Common myeloid progenitor, CD34-positive (primary cell): ENCODE results near the gene RFX5.

Source experiments
- CTCF ChIA-PET: fragments of 350-600 bp; sonication (Branson Sonifier 250); formaldehyde crosslinking; loops from one replicate; lab custom pipeline; 2021; ENCODE audit warnings: antibody characterized with exemption; lab: Charles Lee
- POLR2A ChIA-PET: fragments of 350-600 bp; sonication (Branson Sonifier 250); formaldehyde crosslinking; loops from one replicate; lab custom pipeline; 2021; ENCODE audit warnings: antibody characterized with exemption; lab: Charles Lee
- DNase-seq, 3 donors: peaks; one replicate each; pipeline versions ENCODE4 v3.0.0 to v3.0.0-alpha.2; 2013
- H3K27ac ChIP-seq, 2 experiments: 1 replicate in 1 of 2; 2 replicates in 1 of 2; pipeline ENCODE4 v1.7.0; 2013; ENCODE audit warnings: inconsistent platforms in 2 of 2, low read length in 2 of 2, mild to moderate bottlenecking in 2 of 2, low read depth in 1 of 2, moderate library complexity in 1 of 2; ENCODE audit not compliant: severe bottlenecking in 2 of 2, insufficient read depth in 1 of 2, poor library complexity in 1 of 2
- H3K27me3 ChIP-seq, 5 experiments: replicated peaks in 2 of 5; 1 replicate in 3 of 5; 2 replicates in 2 of 5; pipeline versions ENCODE4 v1.6.1 to v1.7.0; 2013; ENCODE audit warnings: low read length in 4 of 5, mild to moderate bottlenecking in 2 of 5, moderate library complexity in 2 of 5, inconsistent platforms in 1 of 5; ENCODE audit not compliant: insufficient read depth in 5 of 5, control insufficient read depth in 4 of 5
- H3K36me3 ChIP-seq, 4 experiments: 1 replicate in 2 of 4; 2 replicates in 2 of 4; pipeline versions ENCODE4 v1.6.1 to v1.7.0; 2013; ENCODE audit warnings: low read length in 3 of 4, control low read depth in 1 of 4, mild to moderate bottlenecking in 1 of 4; ENCODE audit not compliant: control insufficient read depth in 4 of 4, insufficient read depth in 4 of 4
- H3K4me1 ChIP-seq, 4 experiments: 1 replicate in 3 of 4; 2 replicates in 1 of 4; pipeline versions ENCODE4 v1.6.1 to v1.7.1; 2013; ENCODE audit warnings: low read length in 3 of 4, mild to moderate bottlenecking in 3 of 4, control low read depth in 1 of 4, inconsistent platforms in 1 of 4, moderate library complexity in 1 of 4; ENCODE audit not compliant: control insufficient read depth in 4 of 4, insufficient read depth in 4 of 4; ENCODE audit errors: control extremely low read depth in 1 of 4
- H3K4me3 ChIP-seq, 7 experiments: 1 replicate in 4 of 7; 2 replicates in 3 of 7; pipeline versions ENCODE4 v1.5.1 to v1.7.0; 2013; ENCODE audit warnings: mild to moderate bottlenecking in 7 of 7, low read length in 6 of 7, moderate library complexity in 6 of 7, inconsistent platforms in 2 of 7, low read depth in 2 of 7, control low read depth in 1 of 7; ENCODE audit not compliant: insufficient read depth in 4 of 7, control insufficient read depth in 1 of 7; ENCODE audit errors: extremely low read depth in 1 of 7
- H3K9me3 ChIP-seq, 5 experiments: 1 replicate in 4 of 5; 2 replicates in 1 of 5; pipeline versions ENCODE4 v1.6.1 to v1.7.1; 2013; ENCODE audit warnings: low read length in 4 of 5, mild to moderate bottlenecking in 2 of 5, inconsistent platforms in 1 of 5, low read depth in 1 of 5, moderate library complexity in 1 of 5; ENCODE audit not compliant: control insufficient read depth in 4 of 5, insufficient read depth in 2 of 5; ENCODE audit errors: control extremely low read depth in 1 of 5
- whole genome bisulfite sequencing: methylation state at CpG from one replicate; pipeline ENCODE4 v1.1.5; 2013; ENCODE audit not compliant: insufficient coverage; 5-methylcytosine and 5-hydroxymethylcytosine counted together

The RFX5 gene

GRCh38 chr1:151384584-151384983 lies 37.5 kb upstream of the RFX5 start:
- H3K9me3 ChIP-seq, result peaks cover 0 to 2% (median 0%) of the 10 kb centered on the region in 5 experiments
- ChIA-PET POLR2A (no interaction called here), CTCF (interaction anchor here (1.1 to 2.3 kb wide), 7 partner anchors 10 to 92 kb away, joined by 3 to 8 read pairs (median 5); no protein-coding TSS in a partner anchor)
- no peaks in the 10 kb centered on the region for H3K36me3 ChIP-seq
- no peaks in the 10 kb centered on the region for H3K4me1 ChIP-seq
- no peak for DNase-seq
- no peaks in the 10 kb centered on the region for H3K27me3 ChIP-seq
- no peak overlapping the region for H3K27ac ChIP-seq
- 100% methylated on average over 2 of the region's 3 CpGs for whole genome bisulfite sequencing
- no peak overlapping the region for H3K4me3 ChIP-seq

GRCh38 chr1:151377150-151377884 lies 30.3 kb upstream of the RFX5 start:
- POLR2A ChIA-PET, result no interaction called here
- no peaks in the 10 kb centered on the region for H3K9me3 ChIP-seq
- H3K4me3 ChIP-seq, result no peak overlapping the region
- no peaks in the 10 kb centered on the region for H3K27me3 ChIP-seq
- DNase-seq, result no peak
- H3K27ac ChIP-seq, result no peak overlapping the region
- H3K36me3 ChIP-seq, result no peaks in the 10 kb centered on the region
- 100% methylated on average over 1 of the region's 3 CpGs for WGBS
- CTCF ChIA-PET, result interaction anchor here (0.6 to 1.2 kb wide), 3 partner anchors 22 to 29 kb away, joined by 3 read pairs; partner anchors contain the start of gene PSMB4
- H3K4me1 ChIP-seq, result peaks cover 0 to 6% (median under 1%) of the 10 kb centered on the region in 4 experiments

- no peak overlapping the region for H3K27ac ChIP-seq
- POLR2A ChIA-PET, result no interaction called here
Measured at GRCh38 chr1:151373196-151373595, 26.1 kb upstream of the RFX5 start.

DNA sequence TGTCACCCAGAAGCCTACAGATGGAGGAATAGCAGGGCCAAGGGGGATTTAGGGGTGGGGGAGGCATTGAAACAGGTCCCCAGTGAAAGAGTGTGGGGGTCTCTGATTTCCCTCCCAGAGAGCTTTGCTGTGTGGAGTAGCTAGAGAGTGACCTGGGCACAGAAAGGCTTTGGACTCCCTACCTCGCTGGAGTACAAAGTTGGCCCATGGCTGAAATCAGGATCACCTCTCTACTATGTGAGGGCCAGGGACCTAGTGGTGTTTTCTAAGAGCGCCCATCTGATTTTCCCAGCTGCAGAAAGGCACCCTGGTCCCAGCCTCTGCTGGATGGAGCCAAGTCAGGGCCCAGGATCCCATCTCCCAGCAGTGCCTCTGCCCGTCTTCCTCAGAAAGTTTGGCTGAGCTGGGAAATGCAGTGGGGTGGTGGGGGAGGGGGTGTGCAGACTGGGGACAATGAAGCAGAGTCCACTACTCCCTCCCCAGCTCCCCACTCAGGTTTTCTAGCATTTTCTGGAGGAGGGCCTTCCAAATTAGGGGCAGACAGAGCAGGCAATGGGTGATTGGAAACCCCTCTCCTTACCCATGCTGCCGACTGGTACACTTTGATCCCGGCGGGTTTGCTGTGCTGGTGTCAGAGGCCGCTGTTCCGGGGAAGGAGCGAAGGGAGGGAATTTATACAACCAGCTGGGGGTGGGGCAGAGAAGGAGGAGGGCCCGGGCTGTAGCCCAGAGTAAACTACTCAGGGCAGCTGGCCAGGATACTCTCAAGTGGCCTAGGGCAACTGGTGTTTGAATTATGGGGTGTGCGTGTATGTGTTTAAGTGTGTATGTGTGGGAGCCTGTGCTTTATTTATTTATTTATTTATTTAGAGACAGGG lies 25.2 kb upstream of the RFX5 start, which contains the start of gene SELENBP1:
Gene SELENBP1, minus strand, starts transcription at position 648 of the 877 bp plus-strand sequence. Its CDS starts 64 bp downstream, at position 584.
- ChIA-PET CTCF (interaction anchor here (0.9 to 1.2 kb wide), 3 partner anchors 12 to 32 kb away, joined by 3 to 5 read pairs (median 4); no protein-coding TSS in a partner anchor), POLR2A (interaction anchor here (1.0 kb wide), 1 partner anchor 27 kb away, joined by 3 read pairs; the partner anchor contains the start of gene PSMB4)
- Histone ChIP-seq H3K27me3 (no peaks in the 10 kb centered on the region), H3K4me1 (peaks cover 0 to 27% (median 20%) of the 10 kb centered on the region in 4 experiments), H3K27ac (no peak within 1 kb of the TSS), H3K36me3 (no peaks in the 10 kb centered on the region), H3K4me3 (no peak within 1 kb of the TSS), H3K9me3 (no peaks in the 10 kb centered on the region)
- DNase-seq, result no peak
- 92% methylated on average over 8 of the region's 11 CpGs for WGBS

More at GRCh38 chr1:151373196-151373595, 26.1 kb upstream of the RFX5 start:
- WGBS, result 100% methylated on average over 6 of the region's 14 CpGs
- Histone ChIP-seq H3K4me3 (no peak overlapping the region), H3K4me1 (peaks cover 0 to 27% (median 20%) of the 10 kb centered on the region in 4 experiments), H3K36me3 (no peaks in the 10 kb centered on the region), H3K9me3 (no peaks in the 10 kb centered on the region), H3K27me3 (no peaks in the 10 kb centered on the region)
- CTCF ChIA-PET, result no interaction called here
- DNase-seq, result no peak

- no peak for DNase-seq
- ChIA-PET POLR2A (interaction anchor here (0.7 to 1.0 kb wide), 2 partner anchors 20 to 28 kb away, joined by 3 to 4 read pairs; partner anchors contain the start of gene PSMB4), CTCF (interaction anchor here (0.9 to 1.2 kb wide), 3 partner anchors 12 to 31 kb away, joined by 3 to 5 read pairs (median 4); no protein-coding TSS in a partner anchor)
- Histone ChIP-seq H3K4me1 (peaks cover 0 to 27% (median 20%) of the 10 kb centered on the region in 4 experiments), H3K9me3 (no peaks in the 10 kb centered on the region), H3K27me3 (no peaks in the 10 kb centered on the region), H3K27ac (no peak overlapping the region), H3K4me3 (no peak overlapping the region), H3K36me3 (no peaks in the 10 kb centered on the region)
- WGBS, result 82% methylated on average over 8 of the region's 9 CpGs
Measured at GRCh38 chr1:151371370-151372057, 24.5 kb upstream of the RFX5 start.

DNA sequence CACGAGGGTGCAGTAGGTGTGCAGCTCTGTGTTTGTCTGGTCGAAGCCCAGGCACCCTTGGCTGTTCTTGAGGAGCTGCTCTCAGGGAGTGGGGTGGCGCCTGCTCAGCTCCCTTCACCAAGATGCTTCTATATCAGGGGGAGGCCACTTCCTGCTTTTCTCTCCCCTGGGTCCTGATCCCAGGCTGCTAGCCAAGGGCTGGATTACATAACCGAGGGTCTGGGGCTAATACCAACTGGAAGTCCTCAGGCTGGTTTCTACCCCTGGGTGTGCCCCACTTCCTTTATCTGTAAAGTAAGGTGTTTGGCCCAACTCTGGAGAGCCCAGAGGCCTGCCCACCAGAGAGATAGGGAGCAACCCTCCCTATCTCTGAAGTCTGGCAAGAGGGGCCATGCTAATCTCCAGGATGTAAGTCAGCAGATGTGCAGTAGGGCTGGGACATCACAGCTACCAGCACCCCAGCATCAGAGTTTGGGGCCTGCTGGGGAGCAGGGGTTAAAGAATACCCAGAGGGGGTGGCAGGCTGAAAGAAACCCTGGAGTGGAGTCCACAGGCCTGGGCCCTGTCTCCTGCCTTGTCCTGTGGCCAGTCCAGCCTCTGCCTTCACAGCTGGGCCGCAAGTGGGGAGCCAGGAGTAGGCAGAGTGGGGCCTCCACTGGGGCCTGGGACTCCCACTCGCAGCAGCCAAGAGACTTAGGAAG lies 23.3 kb upstream of the RFX5 start:
- Histone ChIP-seq H3K36me3 (no peaks in the 10 kb centered on the region), H3K27ac (peak overlapping the region in 1 of 2 experiments; percentile 3), H3K4me1 (peaks cover 0 to 27% (median 20%) of the 10 kb centered on the region in 4 experiments), H3K27me3 (no peaks in the 10 kb centered on the region), H3K4me3 (no peak overlapping the region), H3K9me3 (no peaks in the 10 kb centered on the region)
- 76% methylated on average over 6 of the region's 6 CpGs for WGBS
- DNase-seq, result peak; percentile 45 to 83 (median 68)
- CTCF ChIA-PET, result interaction anchor here (1.0 to 7.4 kb wide), 3 partner anchors 12 to 29 kb away, joined by 3 to 39 read pairs (median 3); no protein-coding TSS in a partner anchor
- POLR2A ChIA-PET, result interaction anchor here (0.7 kb wide), 1 partner anchor 19 kb away, joined by 4 read pairs; no protein-coding TSS in a partner anchor
